AG04450 (cell line): Measurements from ENCODE around the gene ADRA2B. TPM values are rescaled to one million over a fixed set of nuclear protein-coding genes. Genes with fewer than 3 reads are reported as not detected.

Source experiments
- CTCF ChIA-PET: fragments of 300-600, 350-600 bp; formaldehyde crosslinking; extraction: SDS; loops from one replicate; lab custom pipeline; 2022; ENCODE audit warnings: antibody characterized with exemption, inconsistent platforms; lab: Charles Lee
- POLR2A ChIA-PET: fragments of 350-600 bp; formaldehyde crosslinking; extraction: SDS; loops from one replicate; lab custom pipeline; 2021; ENCODE audit warnings: antibody characterized with exemption, inconsistent platforms; lab: Yijun Ruan, JAX
- DNase-seq: peaks from one replicate; pipeline ENCODE4 v3.0.0-alpha.2; 2011; ENCODE audit warnings: low read depth, low spot score
- H3K27ac ChIP-seq: one replicate; pipeline ENCODE4 v1.5.1; 2012; ENCODE audit warnings: low read depth, low read length, control low read depth
- H3K27me3 ChIP-seq: one replicate; pipeline ENCODE4 v1.6.0; 2012; ENCODE audit warnings: low read length; ENCODE audit not compliant: control insufficient read depth, insufficient read depth
- H3K4me3 ChIP-seq: 2 replicates; pipeline ENCODE4 v1.5.1; 2011; ENCODE audit warnings: mild to moderate bottlenecking, low read depth, low read length, control low read depth
- H3K9me3 ChIP-seq: 2 replicates; pipeline ENCODE4 v1.5.1; 2012; ENCODE audit warnings: low read length; ENCODE audit not compliant: control insufficient read depth, insufficient read depth
- polyA minus RNA-seq: library from RNA; depleted of rRNA, polyadenylated mRNA; stranded (reverse); fragments of >200 nt; gene quantifications from 2 replicates; pipeline ENCODE4 v1.2.3, GENCODE V29; 2011; rRNA and poly(A)+ RNA removed
- polyA plus RNA-seq: library from polyadenylated mRNA; depleted of rRNA; stranded (reverse); fragments of >200 nt; gene quantifications from 2 replicates; pipeline ENCODE4 v1.2.3, GENCODE V29; 2011; rRNA removed
- TF ChIP-seq, protein P1 (sequence below): IDR thresholded peaks from 2 replicates; pipeline ENCODE4 v1.5.1; 2011; ENCODE audit warnings: low read depth, low read length, control low read depth, inconsistent platforms

Gene ADRA2B
- polyA plus RNA-seq (not detected in 2 replicates), polyA minus RNA-seq (not detected in 2 replicates)

- H3K4me3 ChIP-seq = no peak within 1 kb of the TSS; the same call in 1 of the 2 replicates
- TF ChIP-seq, protein P1, sequence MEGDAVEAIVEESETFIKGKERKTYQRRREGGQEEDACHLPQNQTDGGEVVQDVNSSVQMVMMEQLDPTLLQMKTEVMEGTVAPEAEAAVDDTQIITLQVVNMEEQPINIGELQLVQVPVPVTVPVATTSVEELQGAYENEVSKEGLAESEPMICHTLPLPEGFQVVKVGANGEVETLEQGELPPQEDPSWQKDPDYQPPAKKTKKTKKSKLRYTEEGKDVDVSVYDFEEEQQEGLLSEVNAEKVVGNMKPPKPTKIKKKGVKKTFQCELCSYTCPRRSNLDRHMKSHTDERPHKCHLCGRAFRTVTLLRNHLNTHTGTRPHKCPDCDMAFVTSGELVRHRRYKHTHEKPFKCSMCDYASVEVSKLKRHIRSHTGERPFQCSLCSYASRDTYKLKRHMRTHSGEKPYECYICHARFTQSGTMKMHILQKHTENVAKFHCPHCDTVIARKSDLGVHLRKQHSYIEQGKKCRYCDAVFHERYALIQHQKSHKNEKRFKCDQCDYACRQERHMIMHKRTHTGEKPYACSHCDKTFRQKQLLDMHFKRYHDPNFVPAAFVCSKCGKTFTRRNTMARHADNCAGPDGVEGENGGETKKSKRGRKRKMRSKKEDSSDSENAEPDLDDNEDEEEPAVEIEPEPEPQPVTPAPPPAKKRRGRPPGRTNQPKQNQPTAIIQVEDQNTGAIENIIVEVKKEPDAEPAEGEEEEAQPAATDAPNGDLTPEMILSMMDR = no peak
- ChIA-PET POLR2A (interaction anchor here (0.6 kb wide), 1 partner anchor 14 kb away, joined by 8 read pairs; no protein-coding TSS in a partner anchor), CTCF (interaction anchor here (0.5 to 3.5 kb wide), 14 partner anchors 9 to 184 kb away, joined by 3 to 24 read pairs (median 4); no protein-coding TSS in a partner anchor)
- H3K27ac ChIP-seq = no peak within 1 kb of the TSS
- peaks cover 9% of the 10 kb centered on the region for H3K9me3 ChIP-seq
- peaks cover 66% of the 10 kb centered on the region for H3K27me3 ChIP-seq
- no peak for DNase-seq
Measured at GRCh38 chr2:96116424-96116878, at the start of gene ADRA2B. Gene ADRA2B (minus strand): TSS chr2:96116571. CDS start chr2:96116149, 422 bp downstream.

- Histone ChIP-seq H3K27me3 (peaks cover 2% of the 10 kb centered on the region), H3K27ac (no peak overlapping the region), H3K4me3 (no peak overlapping the region), H3K9me3 (peaks cover 5% of the 10 kb centered on the region; the same call in 1 of the 2 replicates)
- POLR2A ChIA-PET = no interaction called here
- CTCF ChIA-PET = no interaction called here
- TF ChIP-seq, protein P1 = no peak
- no peak for DNase-seq
Measured at GRCh38 chr2:96164459-96165184, 48.3 kb upstream of the ADRA2B start.

- H3K9me3 ChIP-seq = peaks cover 5% of the 10 kb centered on the region; the same call in 1 of the 2 replicates
- H3K27me3 ChIP-seq = peaks cover 7% of the 10 kb centered on the region
- TF ChIP-seq, protein P1 = no peak
- CTCF ChIA-PET = interaction anchor here (2.3 kb wide), 1 partner anchor 11 kb away, joined by 20 read pairs; no protein-coding TSS in a partner anchor
- H3K4me3 ChIP-seq = no peak overlapping the region
- H3K27ac ChIP-seq = no peak overlapping the region
- POLR2A ChIA-PET = no interaction called here
- DNase-seq = no peak
Measured at GRCh38 chr2:96163768-96164429, 47.5 kb upstream of the ADRA2B start.

GRCh38 chr2:96163415-96163767, 47.0 kb upstream of the ADRA2B start:
- POLR2A ChIA-PET = no interaction called here

More at GRCh38 chr2:96163415-96163767, 47.0 kb upstream of the ADRA2B start:
- no peak for DNase-seq
- Histone ChIP-seq H3K9me3 (peaks cover 5% of the 10 kb centered on the region; the same call in 1 of the 2 replicates), H3K4me3 (no peak overlapping the region), H3K27me3 (peaks cover 9% of the 10 kb centered on the region), H3K27ac (no peak overlapping the region)
- CTCF ChIA-PET = interaction anchor here (2.3 kb wide), 1 partner anchor 12 kb away, joined by 20 read pairs; no protein-coding TSS in a partner anchor
- TF ChIP-seq, protein P1 = no peak
